ENCODE data around the gene NUP210L. TPM values are rescaled to one million over a fixed set of nuclear protein-coding genes. Genes with fewer than 3 reads are reported as not detected.

Gene NUP210L
- total and polyA plus RNA-seq, 9 of the 15 experiments (the other 6 are each of a cell fraction or from before 2014, with no cell fraction given), result 0.01 to 0.04 TPM; not detected in 7

DNA sequence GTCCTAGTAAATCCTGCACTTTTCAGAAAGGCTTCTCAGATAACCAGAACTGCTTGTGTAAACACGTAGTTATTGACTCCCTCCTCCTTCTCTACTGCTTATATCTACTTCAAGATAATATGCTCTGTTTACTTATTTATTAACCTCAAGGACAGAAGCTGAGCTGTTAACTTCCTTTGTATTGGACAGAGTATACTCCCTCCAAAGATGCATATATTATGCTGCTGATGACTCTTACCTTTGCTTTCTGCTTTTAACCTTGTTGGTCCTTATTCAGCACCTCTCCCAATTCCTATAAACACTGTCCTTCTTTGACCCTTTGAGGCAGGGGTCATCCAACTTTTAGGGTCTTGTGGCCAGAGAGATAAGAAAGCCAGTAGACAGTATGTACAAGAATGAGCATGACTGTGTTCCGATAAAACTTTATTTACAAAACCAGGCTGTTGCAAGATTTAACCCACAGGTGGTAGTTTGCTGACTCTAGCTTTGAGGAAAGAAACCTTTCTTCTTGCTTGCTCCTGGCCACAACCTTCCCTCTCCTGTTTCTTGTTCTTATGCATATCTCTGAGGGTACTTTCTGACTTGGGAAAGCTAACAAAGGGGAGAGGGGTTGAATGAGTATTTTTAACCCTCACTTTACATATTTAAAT, 32.1 kb upstream of the NUP210L start (continued):
- TF ChIP-seq CBX5 (IDR thresholded peaks at IDR 0.05; ENCODE audit: borderline replicate concordance, low read depth) (no peak), BCOR (IDR thresholded peaks at IDR 0.05) (peak; percentile 31; the same call in 1 of the 2 replicates), ZNF717 (CRISPR knock-in tag; IDR thresholded peaks at IDR 0.05) (no peak), PRDM10 (IDR thresholded peaks at IDR 0.05; ENCODE audit: partially characterized antibody) (peak; percentile 63), TARDBP (IDR thresholded peaks at IDR 0.05) (no peak), ESRRA (IDR thresholded peaks at IDR 0.05; ENCODE audit: borderline replicate concordance, low read depth) (peak; percentile 94), THAP7 (CRISPR knock-in tag; IDR thresholded peaks at IDR 0.05) (no peak), HNRNPH1 (optimal IDR thresholded peaks at IDR 0.05; ENCODE audit: low read depth, low read length) (no peak), POLR3G (IDR thresholded peaks at IDR 0.05; ENCODE audit: extremely low read depth, insufficient read length, insufficient replicate concordance) (no peak), TRIM24 (IDR thresholded peaks at IDR 0.05) (peak; percentile 77 to 82), CREB3 (tag; conservative IDR thresholded peaks at IDR 0.05; ENCODE audit: low read depth) (no peak), ARNT (IDR thresholded peaks at IDR 0.05) (peak in 1 of 2 experiments; percentile 90; a peak in 3 of 4 replicates), CSDE1 (IDR thresholded peaks at IDR 0.05) (no peak), CREM (IDR thresholded peaks at IDR 0.05; ENCODE audit: low read depth) (no peak)
- TF ChIP-seq, protein P1, sequence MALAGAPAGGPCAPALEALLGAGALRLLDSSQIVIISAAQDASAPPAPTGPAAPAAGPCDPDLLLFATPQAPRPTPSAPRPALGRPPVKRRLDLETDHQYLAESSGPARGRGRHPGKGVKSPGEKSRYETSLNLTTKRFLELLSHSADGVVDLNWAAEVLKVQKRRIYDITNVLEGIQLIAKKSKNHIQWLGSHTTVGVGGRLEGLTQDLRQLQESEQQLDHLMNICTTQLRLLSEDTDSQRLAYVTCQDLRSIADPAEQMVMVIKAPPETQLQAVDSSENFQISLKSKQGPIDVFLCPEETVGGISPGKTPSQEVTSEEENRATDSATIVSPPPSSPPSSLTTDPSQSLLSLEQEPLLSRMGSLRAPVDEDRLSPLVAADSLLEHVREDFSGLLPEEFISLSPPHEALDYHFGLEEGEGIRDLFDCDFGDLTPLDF (CRISPR knock-in tag; IDR thresholded peaks at IDR 0.05), result no peak
- TF ChIP-seq, protein P2, sequence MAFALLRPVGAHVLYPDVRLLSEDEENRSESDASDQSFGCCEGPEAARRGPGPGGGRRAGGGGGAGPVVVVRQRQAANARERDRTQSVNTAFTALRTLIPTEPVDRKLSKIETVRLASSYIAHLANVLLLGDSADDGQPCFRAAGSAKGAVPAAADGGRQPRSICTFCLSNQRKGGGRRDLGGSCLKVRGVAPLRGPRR (CRISPR knock-in tag; IDR thresholded peaks at IDR 0.05), result no peak

Data from K562 (cell line).